Smooth muscle cell (in vitro differentiated cells): ENCODE data around the gene NDUFA11. TPM values are rescaled to one million over a fixed set of nuclear protein-coding genes. Genes with fewer than 3 reads are reported as not detected.
A peak's percentile ranks its signal among the peaks of the same experiment; 100 is the strongest.

ENCODE experiments used
- DNase-seq: peaks from one replicate; lab custom pipeline; 2025; ENCODE audit not compliant: unreplicated experiment; lab: John Stamatoyannopoulos, UW
- H2AFZ ChIP-seq: fragments of 200-600 bp; sonication (generic); 2 replicates; pipeline ENCODE4 v1.6.0; 2016; ENCODE audit warnings: antibody characterized with exemption, low read depth, mild to moderate bottlenecking
- H3F3A ChIP-seq: fragments of 200-600 bp; sonication (generic); 2 replicates; pipeline ENCODE4 v1.6.0; 2017; ENCODE audit warnings: antibody characterized with exemption, low read depth
- H3K27ac ChIP-seq: fragments of 200-600 bp; sonication (generic); 2 replicates; pipeline ENCODE4 v1.5.1; 2016; ENCODE audit warnings: low read depth, mild to moderate bottlenecking
- H3K27me3 ChIP-seq: fragments of 200-600 bp; sonication (generic); 2 replicates; pipeline ENCODE4 v1.6.1; 2016; ENCODE audit warnings: low read depth, mild to moderate bottlenecking
- H3K36me3 ChIP-seq: fragments of 200-600 bp; sonication (generic); 2 replicates; pipeline ENCODE4 v1.5.1; 2016; ENCODE audit warnings: low read depth
- H3K4me1 ChIP-seq: fragments of 200-600 bp; sonication (generic); 2 replicates; pipeline ENCODE4 v1.5.1; 2016; ENCODE audit warnings: low read depth
- H3K4me2 ChIP-seq: fragments of 200-600 bp; sonication (generic); 2 replicates; pipeline ENCODE4 v1.6.0; 2016; ENCODE audit warnings: mild to moderate bottlenecking
- H3K4me3 ChIP-seq: fragments of 200-600 bp; sonication (generic); 2 replicates; pipeline ENCODE4 v1.5.1; 2016; ENCODE audit warnings: mild to moderate bottlenecking
- H3K79me2 ChIP-seq: fragments of 200-600 bp; sonication (generic); 2 replicates; pipeline ENCODE4 v1.6.0; 2016; ENCODE audit warnings: low read depth, mild to moderate bottlenecking
- H3K9ac ChIP-seq: fragments of 200-600 bp; sonication (generic); 2 replicates; pipeline ENCODE4 v1.6.0; 2016; ENCODE audit warnings: low read depth
- H3K9me3 ChIP-seq: fragments of 200-600 bp; sonication (generic); replicated peaks from 2 replicates; pipeline ENCODE4 v1.5.1; 2016; ENCODE audit warnings: low read depth
- H4K20me1 ChIP-seq: fragments of 200-600 bp; sonication (generic); 2 replicates; pipeline ENCODE4 v1.6.0; 2016; ENCODE audit warnings: low read depth
- WGBS: methylation state at CpG from one replicate; pipeline ENCODE4 v1.1.7; 2016; ENCODE audit warnings: low lambda C conversion rate; 5-methylcytosine and 5-hydroxymethylcytosine counted together
- polyA plus RNA-seq: library from polyadenylated mRNA; unstranded; fragments of >200 nt; fragmentation: Nextera tagmentation; extraction: Ambion mirVana; gene quantifications from 2 replicates; pipeline ENCODE4 v1.2.1, GENCODE V29; 2016
- total RNA-seq: library from RNA; depleted of rRNA; stranded (reverse); fragments of >200 nt; gene quantifications from 2 replicates; pipeline ENCODE4 v1.2.3, GENCODE V29; 2014
- TF ChIP-seq, protein P1 (sequence below): fragments of 200-600 bp; sonication (generic); IDR thresholded peaks from 2 replicates; pipeline ENCODE4 v1.5.1; 2017; ENCODE audit warnings: borderline replicate concordance, mild to moderate bottlenecking, antibody characterized with exemption; ENCODE audit not compliant: insufficient read depth, poor library complexity, severe bottlenecking

NDUFA11 gene
- total and polyA plus RNA-seq, 2 experiments from 2014 or later: 169 to 493 TPM

DNA sequence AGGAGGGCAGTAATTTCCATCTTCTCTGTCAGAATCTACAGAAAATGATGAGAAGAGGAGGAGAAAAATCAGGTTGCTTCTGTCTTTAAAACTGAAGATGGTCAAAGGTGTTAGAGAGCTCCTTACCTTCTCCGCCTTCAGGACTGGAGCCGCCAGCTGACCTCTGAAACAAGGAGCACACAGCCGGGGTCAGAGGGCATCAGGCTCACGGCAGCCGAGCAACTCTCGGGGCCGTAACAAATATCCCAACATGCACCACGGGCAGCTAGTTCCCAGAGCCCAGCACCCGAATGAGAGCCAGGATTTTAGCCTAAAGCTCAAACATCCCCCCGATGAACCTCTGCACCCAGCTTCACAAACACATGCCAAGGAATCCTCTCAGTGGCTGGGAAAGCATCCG, 38.1 kb upstream of the NDUFA11 start:
- Histone ChIP-seq H4K20me1 (peaks cover 99% of the 10 kb centered on the region), H3K4me1 (peaks cover 12% of the 10 kb centered on the region), H3K79me2 (peaks cover 47% of the 10 kb centered on the region), H3K27me3 (no peaks in the 10 kb centered on the region), H3K36me3 (no peaks in the 10 kb centered on the region), H3F3A (peaks cover 12% of the 10 kb centered on the region), H3K4me3 (no peak overlapping the region), H3K9ac (no peak overlapping the region), H2AFZ (no peak overlapping the region), H3K4me2 (no peak overlapping the region), H3K27ac (peak overlapping the region; percentile 92), H3K9me3 (no peaks in the 10 kb centered on the region)
- WGBS: 100% methylated on average over 11 of the region's 11 CpGs
- TF ChIP-seq, protein P1, sequence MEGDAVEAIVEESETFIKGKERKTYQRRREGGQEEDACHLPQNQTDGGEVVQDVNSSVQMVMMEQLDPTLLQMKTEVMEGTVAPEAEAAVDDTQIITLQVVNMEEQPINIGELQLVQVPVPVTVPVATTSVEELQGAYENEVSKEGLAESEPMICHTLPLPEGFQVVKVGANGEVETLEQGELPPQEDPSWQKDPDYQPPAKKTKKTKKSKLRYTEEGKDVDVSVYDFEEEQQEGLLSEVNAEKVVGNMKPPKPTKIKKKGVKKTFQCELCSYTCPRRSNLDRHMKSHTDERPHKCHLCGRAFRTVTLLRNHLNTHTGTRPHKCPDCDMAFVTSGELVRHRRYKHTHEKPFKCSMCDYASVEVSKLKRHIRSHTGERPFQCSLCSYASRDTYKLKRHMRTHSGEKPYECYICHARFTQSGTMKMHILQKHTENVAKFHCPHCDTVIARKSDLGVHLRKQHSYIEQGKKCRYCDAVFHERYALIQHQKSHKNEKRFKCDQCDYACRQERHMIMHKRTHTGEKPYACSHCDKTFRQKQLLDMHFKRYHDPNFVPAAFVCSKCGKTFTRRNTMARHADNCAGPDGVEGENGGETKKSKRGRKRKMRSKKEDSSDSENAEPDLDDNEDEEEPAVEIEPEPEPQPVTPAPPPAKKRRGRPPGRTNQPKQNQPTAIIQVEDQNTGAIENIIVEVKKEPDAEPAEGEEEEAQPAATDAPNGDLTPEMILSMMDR: no peak
- no peak for DNase-seq

DNA sequence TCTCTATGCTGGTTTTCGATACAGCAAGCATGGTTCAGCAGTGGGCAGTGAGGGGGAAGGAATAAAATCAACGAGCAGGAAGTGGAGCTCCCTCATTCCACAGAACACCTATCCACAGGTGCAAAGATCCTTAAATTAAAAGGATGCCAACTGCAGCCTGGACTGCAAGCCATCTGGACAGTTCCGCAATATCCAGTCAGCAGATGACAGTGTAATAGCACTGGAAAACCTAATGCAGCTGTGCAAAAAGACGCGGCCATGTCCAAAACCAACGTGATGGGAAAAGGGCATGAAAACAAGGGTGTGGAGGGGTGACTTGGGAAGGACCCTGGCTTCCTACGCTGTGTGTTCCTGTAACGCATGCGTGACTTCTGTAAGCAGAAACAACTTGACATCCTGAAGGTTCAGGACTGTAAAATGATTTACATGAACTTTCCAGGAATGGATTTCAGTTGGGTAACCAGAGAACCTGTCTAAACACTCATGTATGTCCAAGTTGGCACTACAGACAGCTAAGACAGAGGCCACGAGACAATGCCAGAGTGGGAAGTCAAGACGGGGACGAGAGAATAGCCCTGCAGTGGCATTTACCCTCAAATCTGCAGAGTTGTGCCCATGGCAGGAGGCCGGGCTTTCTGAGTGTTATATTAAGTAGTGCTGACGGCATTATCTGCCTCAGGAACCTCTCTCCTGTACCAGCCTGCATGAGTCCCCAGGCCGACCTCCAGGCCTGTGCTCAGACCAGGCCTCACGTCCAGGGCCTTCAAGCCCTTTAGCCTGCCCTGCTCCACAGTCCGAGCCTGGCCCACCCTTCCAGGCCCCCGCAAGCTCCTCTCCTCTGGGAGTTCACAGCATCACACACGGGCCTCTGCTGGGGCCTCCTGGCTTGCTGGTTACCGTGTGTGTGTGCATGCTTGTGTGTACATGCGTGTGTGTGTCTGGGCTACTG, 36.9 kb upstream of the NDUFA11 start:
- Histone ChIP-seq H3K9ac (no peak overlapping the region), H3K9me3 (no peaks in the 10 kb centered on the region), H3K4me3 (no peak overlapping the region), H3K36me3 (no peaks in the 10 kb centered on the region), H4K20me1 (peaks cover 99% of the 10 kb centered on the region), H3F3A (peaks cover 20% of the 10 kb centered on the region), H3K79me2 (peaks cover 36% of the 10 kb centered on the region), H3K4me2 (no peak overlapping the region), H3K4me1 (peaks cover 15% of the 10 kb centered on the region), H3K27ac (no peak overlapping the region), H2AFZ (no peak overlapping the region), H3K27me3 (no peaks in the 10 kb centered on the region)
- no peak for DNase-seq
- WGBS: 95% methylated on average over 21 of the region's 21 CpGs
- TF ChIP-seq, protein P1: no peak

DNA sequence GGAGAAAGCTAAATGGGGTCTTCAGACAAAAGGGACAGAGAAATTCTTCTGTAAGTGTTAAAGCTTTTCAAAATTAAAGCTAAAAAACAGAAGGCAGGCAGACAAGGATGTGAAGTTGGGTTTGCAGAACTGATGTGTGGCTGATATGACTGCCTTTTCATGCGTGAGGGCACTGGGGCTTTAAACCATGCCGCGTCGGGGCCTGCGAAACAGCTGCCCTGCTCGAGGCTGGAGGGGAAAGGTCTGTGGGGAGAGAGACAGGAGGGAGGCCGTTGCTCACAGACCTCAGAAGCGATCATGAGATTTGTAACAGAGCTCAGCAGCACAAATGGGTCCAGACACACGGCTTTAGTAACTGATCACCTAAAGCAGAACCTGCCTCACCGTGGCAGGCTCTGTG, 34.0 kb upstream of the NDUFA11 start:
- peaks cover 20% of the 10 kb centered on the region for H3K4me1 ChIP-seq
- H3K9me3 ChIP-seq: no peaks in the 10 kb centered on the region
- WGBS: 70% methylated on average over 10 of the region's 10 CpGs
- no peak for DNase-seq
- H3K27me3 ChIP-seq: no peaks in the 10 kb centered on the region
- H3K9ac ChIP-seq: no peak overlapping the region
- H4K20me1 ChIP-seq: peaks cover 95% of the 10 kb centered on the region
- no peak overlapping the region for H3K4me2 ChIP-seq
- no peak overlapping the region for H3K4me3 ChIP-seq
- TF ChIP-seq, protein P1: no peak
- H3K79me2 ChIP-seq: peaks cover 33% of the 10 kb centered on the region
- H3K36me3 ChIP-seq: no peaks in the 10 kb centered on the region
- no peak overlapping the region for H2AFZ ChIP-seq
- H3F3A ChIP-seq: peaks cover 17% of the 10 kb centered on the region
- no peak overlapping the region for H3K27ac ChIP-seq

DNA sequence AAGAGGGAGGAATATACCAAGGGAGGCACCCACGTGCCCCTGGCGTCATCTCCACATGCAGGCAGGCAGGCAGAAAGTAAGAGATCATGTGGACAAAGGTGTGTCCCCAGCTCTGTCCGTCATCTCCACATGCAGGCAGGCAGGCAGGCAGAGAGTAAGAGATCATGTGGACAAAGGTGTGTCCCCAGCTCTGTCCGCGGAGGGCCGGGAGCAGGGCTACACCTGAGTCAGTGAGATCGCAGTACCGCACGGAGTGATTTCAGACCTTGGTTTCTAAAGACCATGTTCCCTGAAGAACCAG, 32.7 kb upstream of the NDUFA11 start:
- Histone ChIP-seq H3K4me1 (peaks cover 16% of the 10 kb centered on the region), H3K27me3 (no peaks in the 10 kb centered on the region), H3K4me2 (no peak overlapping the region), H3K9me3 (no peaks in the 10 kb centered on the region), H3K79me2 (peaks cover 22% of the 10 kb centered on the region), H2AFZ (no peak overlapping the region), H4K20me1 (peaks cover 88% of the 10 kb centered on the region), H3K36me3 (no peaks in the 10 kb centered on the region), H3K9ac (no peak overlapping the region), H3K4me3 (no peak overlapping the region), H3K27ac (no peak overlapping the region), H3F3A (peaks cover 17% of the 10 kb centered on the region)
- WGBS: 96% methylated on average over 9 of the region's 9 CpGs
- no peak for DNase-seq
- TF ChIP-seq, protein P1: no peak
